Naive B cell (primary cell): Measurements from ENCODE around the gene SLC5A2. TPM values are rescaled to one million over a fixed set of nuclear protein-coding genes. Genes with fewer than 3 reads are reported as not detected.
"Not testable (repeated sequence)": the region's sequence is repeated elsewhere in the genome, so short reads cannot be mapped to it uniquely, and the experiment has no call there.

ENCODE experiments used
- ATAC-seq, 2 donors: fragments of 150-1000 bp; cut with Tn5 transposase; 2 replicates each; pipeline ENCODE4 v1.10.0; 2021; ENCODE audit warnings: low read depth in 2 of 2, mild to moderate bottlenecking in 2 of 2, moderate library complexity in 2 of 2
- DNase-seq: peaks from one replicate; pipeline ENCODE4 v3.0.0; 2022
- H3K27ac Mint-ChIP-seq, 6 donors: one replicate each; pipeline ENCODE4 v1.8.0; 2020 to 2022; ENCODE audit warnings: mild to moderate bottlenecking in 6 of 6, mixed read lengths in 6 of 6, moderate library complexity in 5 of 6, inconsistent platforms in 2 of 6
- H3K27me3 Mint-ChIP-seq, 3 donors: one replicate each; pipeline ENCODE4 v1.8.0; 2021 to 2022; ENCODE audit warnings: mixed read lengths in 3 of 3, mild to moderate bottlenecking in 1 of 3
- H3K36me3 Mint-ChIP-seq, 2 donors: one replicate each; pipeline ENCODE4 v1.8.0; 2020 to 2022; ENCODE audit warnings: mixed read lengths in 2 of 2, inconsistent platforms in 1 of 2, mild to moderate bottlenecking in 1 of 2
- H3K4me1 Mint-ChIP-seq, 3 donors: one replicate each; pipeline ENCODE4 v1.8.0; 2020 to 2022; ENCODE audit warnings: mixed read lengths in 3 of 3, inconsistent platforms in 1 of 3, mild to moderate bottlenecking in 1 of 3, moderate library complexity in 1 of 3
- H3K4me3 Mint-ChIP-seq, 8 donors: one replicate each; pipeline ENCODE4 v1.8.0; 2020 to 2022; ENCODE audit warnings: mild to moderate bottlenecking in 8 of 8, mixed read lengths in 8 of 8, moderate library complexity in 8 of 8, inconsistent platforms in 2 of 8
- H3K9me3 Mint-ChIP-seq, 7 donors: one replicate each; pipeline ENCODE4 v1.8.0; 2020 to 2022; ENCODE audit warnings: mixed read lengths in 7 of 7, mild to moderate bottlenecking in 5 of 7, inconsistent platforms in 2 of 7, moderate library complexity in 1 of 7
- polyA plus RNA-seq, 6 donors: library from polyadenylated mRNA; unstranded; fragments of 300-500 nt; fragmentation: Illumina TruSeq; gene quantifications; one replicate each; pipeline ENCODE4 v1.2.3, GENCODE V29; 2021; ENCODE audit warnings: low read depth in 6 of 6

Gene SLC5A2
- polyA plus RNA-seq, 6 donors from 2014 or later: 0.15 to 0.20 (median 0.18) TPM; not detected in 3

- H3K27ac Mint-ChIP-seq: peak overlapping the region in 2 of 6 donors; percentile 5 to 8
- no peak overlapping the region for H3K4me3 Mint-ChIP-seq
- H3K27me3 Mint-ChIP-seq: no peaks in the 10 kb centered on the region
- ATAC-seq: no peak
- H3K9me3 Mint-ChIP-seq: no peaks in the 10 kb centered on the region
- H3K4me1 Mint-ChIP-seq: peaks cover 32 to 49% (median 39%) of the 10 kb centered on the region in 3 donors
- DNase-seq: no peak
- H3K36me3 Mint-ChIP-seq: peaks cover 0 to 18% of the 10 kb centered on the region in 2 donors
Observed at GRCh38 chr16:31501966-31502348, 19.0 kb downstream of the SLC5A2 start.

- H3K4me1 Mint-ChIP-seq: peaks cover 34 to 50% (median 48%) of the 10 kb centered on the region in 3 donors
- peak overlapping the region in 1 of 6 donors; percentile 22 for H3K27ac Mint-ChIP-seq
- H3K9me3 Mint-ChIP-seq: no peaks in the 10 kb centered on the region
- no peak for DNase-seq
- H3K27me3 Mint-ChIP-seq: no peaks in the 10 kb centered on the region
- no peak for ATAC-seq
- H3K36me3 Mint-ChIP-seq: peaks cover 0 to 9% of the 10 kb centered on the region in 2 donors
- H3K4me3 Mint-ChIP-seq: no peak overlapping the region
Observed at GRCh38 chr16:31502981-31503380, 20.1 kb downstream of the SLC5A2 start.

GRCh38 chr16:31503555-31503954, 20.6 kb downstream of the SLC5A2 start:
- not testable (repeated sequence) for H3K27ac Mint-ChIP-seq, H3K4me3 Mint-ChIP-seq
- peaks cover 31 to 52% (median 49%) of the 10 kb centered on the region in 3 donors for H3K4me1 Mint-ChIP-seq

GRCh38 chr16:31504159-31504558, 21.2 kb downstream of the SLC5A2 start:
- H3K27me3 Mint-ChIP-seq: no peaks in the 10 kb centered on the region
- H3K27ac Mint-ChIP-seq: peak overlapping the region in 4 of 6 donors; percentile 28 to 83 (median 68)
- no peaks in the 10 kb centered on the region for H3K9me3 Mint-ChIP-seq
- peaks cover 33 to 58% (median 55%) of the 10 kb centered on the region in 3 donors for H3K4me1 Mint-ChIP-seq
- ATAC-seq (no peak), DNase-seq (no peak)
- no peaks in the 10 kb centered on the region for H3K36me3 Mint-ChIP-seq
- H3K4me3 Mint-ChIP-seq: peak overlapping the region in 1 of 8 donors; percentile 99

More at GRCh38 chr16:31503555-31503954, 20.6 kb downstream of the SLC5A2 start:
- H3K9me3 Mint-ChIP-seq, DNase-seq, H3K27me3 Mint-ChIP-seq, H3K36me3 Mint-ChIP-seq, ATAC-seq: not testable (repeated sequence)

- Mint-ChIP-seq H3K9me3 (no peaks in the 10 kb centered on the region), H3K36me3 (no peaks in the 10 kb centered on the region), H3K4me1 (peaks cover 39 to 69% (median 65%) of the 10 kb centered on the region in 3 donors), H3K27ac (peak overlapping the region; percentile 48 to 88 (median 76)), H3K4me3 (peak overlapping the region in 1 of 8 donors; percentile 99), H3K27me3 (no peaks in the 10 kb centered on the region)
- DNase-seq: no peak
- no peak for ATAC-seq
Observed at GRCh38 chr16:31505483-31505882, 22.6 kb downstream of the SLC5A2 start.

GRCh38 chr16:31507617-31507928, 24.6 kb downstream of the SLC5A2 start:
- Mint-ChIP-seq H3K36me3 (no peaks in the 10 kb centered on the region), H3K27ac (peak overlapping the region; percentile 42 to 97 (median 90)), H3K4me3 (peak overlapping the region; percentile 89 to 99 (median 95)), H3K27me3 (no peaks in the 10 kb centered on the region), H3K4me1 (peaks cover 39 to 70% (median 62%) of the 10 kb centered on the region in 3 donors), H3K9me3 (peaks cover 0 to 1% (median 0%) of the 10 kb centered on the region in 7 donors)
- peak; percentile 5 to 12 for ATAC-seq
- no peak for DNase-seq

GRCh38 chr16:31507929-31508705, 25.2 kb downstream of the SLC5A2 start, which contains the start of gene RUSF1:
Gene RUSF1 (minus strand): TSS chr16:31508391. CDS start chr16:31508373, 18 bp downstream.
- Mint-ChIP-seq H3K27me3 (no peaks in the 10 kb centered on the region), H3K4me3 (peak within 1 kb of the TSS; percentile 89 to 99 (median 95)), H3K9me3 (peaks cover 0 to 3% (median 0%) of the 10 kb centered on the region in 7 donors), H3K27ac (peak within 1 kb of the TSS; percentile 88 to 97 (median 96)), H3K36me3 (no peaks in the 10 kb centered on the region), H3K4me1 (peaks cover 39 to 67% (median 66%) of the 10 kb centered on the region in 3 donors)
- ATAC-seq: peak; percentile 85 to 91
- peak; percentile 79 for DNase-seq

GRCh38 chr16:31508706-31509195, 25.8 kb downstream of the SLC5A2 start:
- Mint-ChIP-seq H3K4me3 (peak overlapping the region; percentile 89 to 99 (median 95)), H3K36me3 (no peaks in the 10 kb centered on the region), H3K27ac (peak overlapping the region; percentile 88 to 97 (median 96)), H3K27me3 (no peaks in the 10 kb centered on the region), H3K9me3 (peaks cover 0 to 3% (median 0%) of the 10 kb centered on the region in 7 donors), H3K4me1 (peaks cover 39 to 64% (median 64%) of the 10 kb centered on the region in 3 donors)
- DNase-seq (no peak), ATAC-seq (no peak)

- peaks cover 0 to 11% (median 8%) of the 10 kb centered on the region in 7 donors for H3K9me3 Mint-ChIP-seq
- DNase-seq (no peak), ATAC-seq (no peak)
- peaks cover 0 to 23% (median 12%) of the 10 kb centered on the region in 3 donors for H3K27me3 Mint-ChIP-seq
- peaks cover 20 to 27% (median 25%) of the 10 kb centered on the region in 3 donors for H3K4me1 Mint-ChIP-seq
- H3K36me3 Mint-ChIP-seq: peaks cover 0 to 6% of the 10 kb centered on the region in 2 donors
- H3K4me3 Mint-ChIP-seq: no peak overlapping the region
- peak overlapping the region in 1 of 6 donors; percentile 74 for H3K27ac Mint-ChIP-seq
Observed at GRCh38 chr16:31513126-31513525, 30.2 kb downstream of the SLC5A2 start.

GRCh38 chr16:31513884-31514283, 31.0 kb downstream of the SLC5A2 start:
- H3K27me3 Mint-ChIP-seq: peaks cover 0 to 24% (median 12%) of the 10 kb centered on the region in 3 donors
- DNase-seq (no peak), ATAC-seq (no peak)
- peak overlapping the region in 1 of 6 donors; percentile 60 for H3K27ac Mint-ChIP-seq
- H3K4me1 Mint-ChIP-seq: peaks cover 18 to 23% (median 19%) of the 10 kb centered on the region in 3 donors
- peaks cover 0 to 11% (median 8%) of the 10 kb centered on the region in 7 donors for H3K9me3 Mint-ChIP-seq
- H3K36me3 Mint-ChIP-seq: peaks cover 0 to 6% of the 10 kb centered on the region in 2 donors
- no peak overlapping the region for H3K4me3 Mint-ChIP-seq

- Mint-ChIP-seq H3K27me3 (peaks cover 0 to 30% (median 12%) of the 10 kb centered on the region in 3 donors), H3K4me1 (peaks cover 0 to 6% (median under 1%) of the 10 kb centered on the region in 3 donors), H3K4me3 (no peak overlapping the region), H3K36me3 (peaks cover 0 to 6% of the 10 kb centered on the region in 2 donors), H3K9me3 (peaks cover 0 to 11% (median 8%) of the 10 kb centered on the region in 7 donors), H3K27ac (no peak overlapping the region)
- DNase-seq (no peak), ATAC-seq (no peak)
Observed at GRCh38 chr16:31517800-31518402, 35.0 kb downstream of the SLC5A2 start.

- H3K27me3 Mint-ChIP-seq: peaks cover 2 to 26% (median 12%) of the 10 kb centered on the region in 3 donors
- no peak overlapping the region for H3K4me3 Mint-ChIP-seq
- H3K9me3 Mint-ChIP-seq: peaks cover 0 to 11% (median 8%) of the 10 kb centered on the region in 7 donors
- H3K4me1 Mint-ChIP-seq: no peaks in the 10 kb centered on the region
- H3K36me3 Mint-ChIP-seq: peaks cover 0 to 6% of the 10 kb centered on the region in 2 donors
- DNase-seq (no peak), ATAC-seq (no peak)
- no peak overlapping the region for H3K27ac Mint-ChIP-seq
Observed at GRCh38 chr16:31519759-31520431, 37.0 kb downstream of the SLC5A2 start.

GRCh38 chr16:31521368-31521767, 38.4 kb downstream of the SLC5A2 start:
- Mint-ChIP-seq H3K36me3 (peaks cover 0 to 6% of the 10 kb centered on the region in 2 donors), H3K27ac (no peak overlapping the region), H3K4me3 (no peak overlapping the region), H3K4me1 (no peaks in the 10 kb centered on the region), H3K9me3 (peaks cover 0 to 11% (median 8%) of the 10 kb centered on the region in 7 donors), H3K27me3 (peaks cover 7 to 24% (median 9%) of the 10 kb centered on the region in 3 donors)
- no peak for ATAC-seq
- no peak for DNase-seq
